Astrocyte (in vitro differentiated cells and primary cell): Measurements from ENCODE around the gene CCDC40. TPM values are rescaled to one million over a fixed set of nuclear protein-coding genes. Genes with fewer than 3 reads are reported as not detected.

ENCODE experiments used
- DNase-seq: peaks from one replicate; pipeline ENCODE4 v3.0.0-alpha.2; 2010; ENCODE audit warnings: low read depth
- FAIRE-seq: peaks from 2 replicates; lab custom pipeline; 2011; peaks lifted over from hg19 to GRCh38; lab: Jason Lieb, UNC
- H2AFZ ChIP-seq: 2 replicates; pipeline ENCODE4 v1.6.0; 2012; ENCODE audit warnings: low read depth, low read length, inconsistent platforms
- H3K27ac ChIP-seq: 2 replicates; pipeline ENCODE4 v1.5.1; 2011; ENCODE audit warnings: low read depth, low read length, inconsistent platforms
- H3K27me3 ChIP-seq: 2 replicates; pipeline ENCODE4 v1.6.0; 2011; ENCODE audit warnings: low read length, inconsistent platforms; ENCODE audit not compliant: insufficient read depth
- H3K36me3 ChIP-seq: 2 replicates; pipeline ENCODE4 v1.5.1; 2011; ENCODE audit warnings: low read length, inconsistent platforms; ENCODE audit not compliant: insufficient read depth
- H3K4me1 ChIP-seq: 2 replicates; pipeline ENCODE4 v1.5.1; 2011; ENCODE audit warnings: low read length, inconsistent platforms; ENCODE audit not compliant: insufficient read depth
- H3K4me2 ChIP-seq: 2 replicates; pipeline ENCODE4 v1.6.0; 2012; ENCODE audit warnings: low read length, inconsistent platforms
- H3K4me3 ChIP-seq: 2 replicates; pipeline ENCODE4 v1.5.1; 2011; ENCODE audit warnings: low read depth, mild to moderate bottlenecking, low read length, inconsistent platforms; ENCODE audit not compliant: insufficient read depth
- H3K79me2 ChIP-seq: 2 replicates; pipeline ENCODE4 v1.6.0; 2012; ENCODE audit warnings: mild to moderate bottlenecking, low read length, inconsistent platforms; ENCODE audit not compliant: insufficient read depth
- H3K9ac ChIP-seq: 2 replicates; pipeline ENCODE4 v1.6.0; 2012; ENCODE audit warnings: mild to moderate bottlenecking, low read length, inconsistent platforms
- H3K9me3 ChIP-seq: 2 replicates; pipeline ENCODE4 v1.5.1; 2012; ENCODE audit warnings: low read depth, mild to moderate bottlenecking, low read length, inconsistent platforms; ENCODE audit not compliant: insufficient read depth
- H4K20me1 ChIP-seq: 2 replicates; pipeline ENCODE4 v1.6.0; 2012; ENCODE audit warnings: low read length, inconsistent platforms; ENCODE audit not compliant: insufficient read depth
- H3K27ac Mint-ChIP-seq: one replicate; pipeline ENCODE4 v1.8.0; 2021; ENCODE audit warnings: mild to moderate bottlenecking, mixed read lengths; ENCODE audit not compliant: unreplicated experiment
- H3K27me3 Mint-ChIP-seq: one replicate; pipeline ENCODE4 v1.8.0; 2021; ENCODE audit warnings: low read depth, mixed read lengths; ENCODE audit not compliant: unreplicated experiment
- H3K36me3 Mint-ChIP-seq: one replicate; pipeline ENCODE4 v1.8.0; 2021; ENCODE audit warnings: low read depth, mixed read lengths; ENCODE audit not compliant: unreplicated experiment
- H3K4me1 Mint-ChIP-seq: one replicate; pipeline ENCODE4 v1.8.0; 2021; ENCODE audit warnings: low read depth, mixed read lengths; ENCODE audit not compliant: unreplicated experiment
- H3K4me3 Mint-ChIP-seq: one replicate; pipeline ENCODE4 v1.8.0; 2021; ENCODE audit warnings: mild to moderate bottlenecking, moderate library complexity, mixed read lengths; ENCODE audit not compliant: unreplicated experiment
- H3K9me3 Mint-ChIP-seq: one replicate; pipeline ENCODE4 v1.8.0; 2021; ENCODE audit warnings: mild to moderate bottlenecking, mixed read lengths; ENCODE audit not compliant: unreplicated experiment
- EZH2 ChIP-seq: IDR thresholded peaks from 2 replicates; pipeline ENCODE4 v1.6.1; 2012; ENCODE audit warnings: mild to moderate bottlenecking, low read length, inconsistent platforms; ENCODE audit not compliant: insufficient read depth
- total RNA-seq: library from RNA; stranded (reverse); gene quantifications from 2 replicates; pipeline ENCODE4 v1.2.1, GENCODE V29; 2021
- TF ChIP-seq, protein P1 (sequence below): IDR thresholded peaks from 2 replicates; pipeline ENCODE4 v1.5.1; 2011; ENCODE audit warnings: low read depth, mild to moderate bottlenecking, inconsistent platforms, low read length, moderate library complexity; ENCODE audit not compliant: insufficient read depth

CCDC40 gene
- total RNA-seq, 1 donor from 2014 or later = 7.0 TPM

GRCh38 chr17:80103449-80104085 lies 67.1 kb downstream of the CCDC40 start:
- H3K27ac Mint-ChIP-seq = no peak overlapping the region
- no peaks in the 10 kb centered on the region for H3K9me3 Mint-ChIP-seq
- peaks cover 7% of the 10 kb centered on the region for H3K4me1 Mint-ChIP-seq
- no peak for FAIRE-seq
- H3K4me1 ChIP-seq = peaks cover 18% of the 10 kb centered on the region
- DNase-seq = no peak
- peaks cover 8% of the 10 kb centered on the region for H4K20me1 ChIP-seq
- H3K36me3 ChIP-seq = no peaks in the 10 kb centered on the region
- peaks cover 5% of the 10 kb centered on the region for H3K27me3 ChIP-seq
- no peak overlapping the region for H2AFZ ChIP-seq
- no peaks in the 10 kb centered on the region for H3K79me2 ChIP-seq
- H3K36me3 Mint-ChIP-seq = no peaks in the 10 kb centered on the region
- H3K27me3 Mint-ChIP-seq = no peaks in the 10 kb centered on the region
- H3K4me3 Mint-ChIP-seq = peak overlapping the region; percentile 29
- no peak overlapping the region for H3K9ac ChIP-seq
- no peak overlapping the region for H3K27ac ChIP-seq
- no peak overlapping the region for H3K4me2 ChIP-seq
- no peak for TF ChIP-seq EZH2
- TF ChIP-seq, protein P1, sequence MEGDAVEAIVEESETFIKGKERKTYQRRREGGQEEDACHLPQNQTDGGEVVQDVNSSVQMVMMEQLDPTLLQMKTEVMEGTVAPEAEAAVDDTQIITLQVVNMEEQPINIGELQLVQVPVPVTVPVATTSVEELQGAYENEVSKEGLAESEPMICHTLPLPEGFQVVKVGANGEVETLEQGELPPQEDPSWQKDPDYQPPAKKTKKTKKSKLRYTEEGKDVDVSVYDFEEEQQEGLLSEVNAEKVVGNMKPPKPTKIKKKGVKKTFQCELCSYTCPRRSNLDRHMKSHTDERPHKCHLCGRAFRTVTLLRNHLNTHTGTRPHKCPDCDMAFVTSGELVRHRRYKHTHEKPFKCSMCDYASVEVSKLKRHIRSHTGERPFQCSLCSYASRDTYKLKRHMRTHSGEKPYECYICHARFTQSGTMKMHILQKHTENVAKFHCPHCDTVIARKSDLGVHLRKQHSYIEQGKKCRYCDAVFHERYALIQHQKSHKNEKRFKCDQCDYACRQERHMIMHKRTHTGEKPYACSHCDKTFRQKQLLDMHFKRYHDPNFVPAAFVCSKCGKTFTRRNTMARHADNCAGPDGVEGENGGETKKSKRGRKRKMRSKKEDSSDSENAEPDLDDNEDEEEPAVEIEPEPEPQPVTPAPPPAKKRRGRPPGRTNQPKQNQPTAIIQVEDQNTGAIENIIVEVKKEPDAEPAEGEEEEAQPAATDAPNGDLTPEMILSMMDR = no peak
- H3K9me3 ChIP-seq = no peaks in the 10 kb centered on the region
- H3K4me3 ChIP-seq = no peak overlapping the region

GRCh38 chr17:80104321-80104955 lies 68.0 kb downstream of the CCDC40 start:
- TF ChIP-seq EZH2 = no peak
- TF ChIP-seq, protein P1 = no peak
- H3K4me3 ChIP-seq = no peak overlapping the region
- peaks cover 8% of the 10 kb centered on the region for H4K20me1 ChIP-seq
- no peaks in the 10 kb centered on the region for H3K36me3 ChIP-seq
- peaks cover 5% of the 10 kb centered on the region for H3K27me3 ChIP-seq
- Mint-ChIP-seq H3K27ac (no peak overlapping the region), H3K27me3 (no peaks in the 10 kb centered on the region), H3K9me3 (no peaks in the 10 kb centered on the region), H3K36me3 (peaks cover 2% of the 10 kb centered on the region), H3K4me3 (no peak overlapping the region), H3K4me1 (peaks cover 7% of the 10 kb centered on the region)
- H3K4me1 ChIP-seq = peaks cover 18% of the 10 kb centered on the region
- no peak for DNase-seq
- no peak overlapping the region for H3K4me2 ChIP-seq
- H3K27ac ChIP-seq = no peak overlapping the region
- H3K9ac ChIP-seq = no peak overlapping the region
- no peak overlapping the region for H2AFZ ChIP-seq
- FAIRE-seq = no peak
- no peaks in the 10 kb centered on the region for H3K79me2 ChIP-seq
- no peaks in the 10 kb centered on the region for H3K9me3 ChIP-seq

DNA sequence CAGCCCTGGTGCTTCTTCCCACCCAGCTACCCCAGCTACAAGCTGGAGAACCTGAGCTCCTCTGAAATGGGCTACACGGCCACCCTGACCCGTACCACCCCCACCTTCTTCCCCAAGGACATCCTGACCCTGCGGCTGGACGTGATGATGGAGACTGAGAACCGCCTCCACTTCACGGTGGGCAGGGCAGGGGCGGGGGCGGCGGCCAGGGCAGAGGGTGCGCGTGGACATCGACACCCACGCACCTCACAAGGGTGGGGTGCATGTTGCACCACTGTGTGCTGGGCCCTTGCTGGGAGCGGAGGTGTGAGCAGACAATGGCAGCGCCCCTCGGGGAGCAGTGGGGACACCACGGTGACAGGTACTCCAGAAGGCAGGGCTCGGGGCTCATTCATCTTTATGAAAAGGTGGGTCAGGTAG lies 68.5 kb downstream of the CCDC40 start:
- H3K27ac ChIP-seq = no peak overlapping the region
- no peaks in the 10 kb centered on the region for H3K9me3 ChIP-seq
- no peak overlapping the region for H2AFZ ChIP-seq
- H3K36me3 ChIP-seq = no peaks in the 10 kb centered on the region
- H3K27me3 ChIP-seq = peaks cover 5% of the 10 kb centered on the region
- no peak for DNase-seq
- TF ChIP-seq EZH2 = no peak
- TF ChIP-seq, protein P1 = no peak
- Mint-ChIP-seq H3K9me3 (no peaks in the 10 kb centered on the region), H3K27me3 (no peaks in the 10 kb centered on the region), H3K27ac (no peak overlapping the region), H3K36me3 (peaks cover 2% of the 10 kb centered on the region), H3K4me3 (no peak overlapping the region), H3K4me1 (peaks cover 7% of the 10 kb centered on the region)
- H4K20me1 ChIP-seq = peaks cover 8% of the 10 kb centered on the region
- no peaks in the 10 kb centered on the region for H3K79me2 ChIP-seq
- no peak overlapping the region for H3K9ac ChIP-seq
- FAIRE-seq = no peak
- peaks cover 18% of the 10 kb centered on the region for H3K4me1 ChIP-seq
- no peak overlapping the region for H3K4me2 ChIP-seq
- H3K4me3 ChIP-seq = no peak overlapping the region
